GM12878 (cell line): ENCODE results near the gene CDKN2B-AS1. TPM values are rescaled to one million over a fixed set of nuclear protein-coding genes. Genes with fewer than 3 reads are reported as not detected.

Source experiments
- ATAC-seq: fragments of 200-7000 bp; cut with Tn5 transposase; 3 replicates; pipeline ENCODE4 v1.9.1; 2020; ENCODE audit warnings: mild to moderate bottlenecking, moderate library complexity
- BruUV-seq: library from RNA; stranded (reverse); fragments of 400-500 nt; replicated peaks from 2 replicates; lab custom pipeline; 2021; lab: Mats Ljungman, UMichigan
- CTCF ChIA-PET: fragments of 300-600 bp; sonication (Branson Sonifier 250); formaldehyde crosslinking; extraction: SDS; loops from one replicate; lab custom pipeline; 2021; ENCODE audit warnings: inconsistent platforms; lab: Yijun Ruan, JAX
- POLR2A ChIA-PET: fragments of 350-600 bp; formaldehyde crosslinking; extraction: SDS; loops from one replicate; lab custom pipeline; 2021; ENCODE audit warnings: inconsistent platforms; lab: Charles Lee
- RAD21 ChIA-PET: fragments of 300-600 bp; sonication (Branson Sonifier 250); formaldehyde crosslinking; loops from one replicate; lab custom pipeline; 2023; ENCODE audit warnings: antibody characterized with exemption; ENCODE audit not compliant: unreplicated experiment; lab: Charles Lee
- SMC1A ChIA-PET: fragments of 300-600 bp; sonication (Branson Sonifier 250); formaldehyde crosslinking; loops from one replicate; lab custom pipeline; 2023; ENCODE audit not compliant: unreplicated experiment, uncharacterized antibody; lab: Charles Lee
- DNase-seq: peaks from one replicate; pipeline ENCODE4 v3.0.0-alpha.2; 2011; ENCODE audit warnings: low read depth, low spot score
- FAIRE-seq: peaks from 3 replicates; lab custom pipeline; 2011; peaks lifted over from hg19 to GRCh38; lab: Jason Lieb, UNC
- H2AFZ ChIP-seq: 2 replicates; pipeline ENCODE4 v1.6.0; 2011; ENCODE audit warnings: low read depth, low read length, control low read depth; ENCODE audit not compliant: control insufficient read depth
- H3K27ac ChIP-seq: 2 replicates; pipeline ENCODE4 v1.5.1; 2011; ENCODE audit warnings: control low read depth; ENCODE audit not compliant: control insufficient read depth, insufficient read depth
- H3K27me3 ChIP-seq, 2 experiments: replicated peaks in 1 of 2; 2 replicates each; pipeline versions ENCODE4 v1.6.0 to v1.6.1; 2011; ENCODE audit warnings: low read length in 1 of 2; ENCODE audit not compliant: control insufficient read depth in 2 of 2, insufficient read depth in 2 of 2
- H3K36me3 ChIP-seq, 2 experiments: 2 replicates each; pipeline ENCODE4 v1.5.1; 2011; ENCODE audit warnings: low read length in 1 of 2; ENCODE audit not compliant: control insufficient read depth in 2 of 2, insufficient read depth in 2 of 2
- H3K4me1 ChIP-seq: 2 replicates; pipeline ENCODE4 v1.6.1; 2011; ENCODE audit warnings: mild to moderate bottlenecking, low read length, moderate library complexity, mixed read lengths; ENCODE audit not compliant: control insufficient read depth, insufficient read depth
- H3K4me2 ChIP-seq: 2 replicates; pipeline ENCODE4 v1.6.0; 2011; ENCODE audit warnings: control low read depth; ENCODE audit not compliant: control insufficient read depth, insufficient read depth
- H3K4me3 ChIP-seq: fragments of 200-600 bp; sonication (generic); 2 replicates; pipeline ENCODE4 v1.5.1; 2016
- H3K79me2 ChIP-seq: 2 replicates; pipeline ENCODE4 v1.6.0; 2011; ENCODE audit warnings: low read length; ENCODE audit not compliant: control insufficient read depth, insufficient read depth
- H3K9ac ChIP-seq: 2 replicates; pipeline ENCODE4 v1.8.0; 2011; ENCODE audit warnings: low read length, control low read depth, mixed read lengths; ENCODE audit not compliant: control insufficient read depth, insufficient read depth
- H3K9me3 ChIP-seq: replicated peaks from 3 replicates; pipeline ENCODE4 v1.5.1; 2011; ENCODE audit warnings: mild to moderate bottlenecking, low read length; ENCODE audit not compliant: control insufficient read depth, insufficient read depth
- H4K20me1 ChIP-seq: 2 replicates; pipeline ENCODE4 v1.6.0; 2011; ENCODE audit not compliant: control insufficient read depth, insufficient read depth
- ATF2 ChIP-seq: IDR thresholded peaks from 2 replicates; pipeline ENCODE4 v1.6.1; 2012; ENCODE audit warnings: low read length, inconsistent platforms
- BACH1 ChIP-seq: fragments of 450-650 bp; IDR thresholded peaks from 2 replicates; pipeline ENCODE4 v1.6.1; 2017; ENCODE audit warnings: mild to moderate bottlenecking, borderline replicate concordance
- BCL11A ChIP-seq: IDR thresholded peaks from 2 replicates; pipeline ENCODE4 v1.6.1; 2011; ENCODE audit warnings: low read depth, low read length
- BMI1 ChIP-seq: fragments of 450-650 bp; IDR thresholded peaks from 2 replicates; pipeline ENCODE4 v1.6.1; 2016; ENCODE audit warnings: mild to moderate bottlenecking, moderate library complexity, borderline replicate concordance
- BRCA1 ChIP-seq: IDR thresholded peaks from 2 replicates; pipeline ENCODE4 v1.6.1; 2011; ENCODE audit warnings: low read depth, low read length, improper control_type of control experiment
- CBX5 ChIP-seq: sonication (generic); IDR thresholded peaks from 2 replicates; pipeline ENCODE4 v1.6.1; 2016; ENCODE audit warnings: low read depth, moderate library complexity, mild to moderate bottlenecking, inconsistent platforms
- CREM ChIP-seq: IDR thresholded peaks from 2 replicates; pipeline ENCODE4 v1.6.1; 2014; ENCODE audit warnings: antibody characterized with exemption, low read depth
- E2F4 ChIP-seq: IDR thresholded peaks from 2 replicates; pipeline ENCODE4 v1.6.1; 2012; ENCODE audit warnings: low read depth, low read length, improper control_type of control experiment
- GATAD2B ChIP-seq: fragments of 450-650 bp; conservative IDR thresholded peaks from 2 replicates; pipeline ENCODE4 v1.6.1; 2017; ENCODE audit warnings: low read depth, mild to moderate bottlenecking, moderate library complexity
- HCFC1 ChIP-seq: fragments of 150-350 bp; IDR thresholded peaks from 2 replicates; pipeline ENCODE4 v1.6.1; 2014; ENCODE audit warnings: low read length
- IKZF2 ChIP-seq, 2 experiments: fragments of 450-650 bp; IDR thresholded peaks; 2 replicates each; pipeline ENCODE4 v1.6.1; 2017; ENCODE audit warnings: mild to moderate bottlenecking in 2 of 2, moderate library complexity in 2 of 2
- KDM1A ChIP-seq: fragments of 200-600 bp; sonication (generic); IDR thresholded peaks from 2 replicates; pipeline ENCODE4 v1.6.1; 2016; ENCODE audit warnings: borderline replicate concordance
- NFYB ChIP-seq: IDR thresholded peaks from 2 replicates; pipeline ENCODE4 v1.6.1; 2011; ENCODE audit warnings: low read depth, mild to moderate bottlenecking, low read length, improper control_type of control experiment, moderate library complexity; ENCODE audit not compliant: insufficient read depth
- PKNOX1 ChIP-seq: fragments of 450-650 bp; IDR thresholded peaks from 2 replicates; pipeline ENCODE4 v1.6.1; 2016; ENCODE audit warnings: mild to moderate bottlenecking
- RB1 ChIP-seq: fragments of 450-650 bp; formaldehyde crosslinking; IDR thresholded peaks from 2 replicates; pipeline ENCODE4 v1.6.1; 2017; ENCODE audit warnings: mild to moderate bottlenecking, borderline replicate concordance
- RUNX3 ChIP-seq: IDR thresholded peaks from 2 replicates; pipeline ENCODE4 v1.6.1; 2012; ENCODE audit warnings: low read length, inconsistent platforms
- SMC3 ChIP-seq: IDR thresholded peaks from 2 replicates; pipeline ENCODE4 v1.6.1; 2011; ENCODE audit warnings: low read length, improper control_type of control experiment, borderline replicate concordance
- SUPT20H ChIP-seq: IDR thresholded peaks from 2 replicates; pipeline ENCODE4 v1.6.1; 2011; ENCODE audit warnings: low read depth, mild to moderate bottlenecking, low read length, moderate library complexity, borderline replicate concordance; ENCODE audit not compliant: control insufficient read depth
- TCF7 ChIP-seq: IDR thresholded peaks from 2 replicates; pipeline ENCODE4 v1.6.1; 2014; ENCODE audit warnings: antibody characterized with exemption, borderline replicate concordance
- USF1 ChIP-seq: IDR thresholded peaks from 2 replicates; pipeline ENCODE4 v1.6.1; 2011; ENCODE audit warnings: borderline replicate concordance, low read depth, mild to moderate bottlenecking, moderate library complexity, mixed read lengths, low read length; ENCODE audit not compliant: insufficient read depth; ENCODE audit errors: extremely low read length
- ZZZ3 ChIP-seq: IDR thresholded peaks from 2 replicates; pipeline ENCODE4 v1.6.1; 2011; ENCODE audit warnings: low read depth; ENCODE audit not compliant: control insufficient read depth, insufficient read length
- WGBS: methylation state at CpG from one replicate; pipeline ENCODE4 v1.1.6; 2016; ENCODE audit warnings: low lambda C conversion rate; ENCODE audit not compliant: insufficient replicate concordance, insufficient coverage; ENCODE audit errors: missing lambda C conversion rate; 5-methylcytosine and 5-hydroxymethylcytosine counted together
- in situ Hi-C: fragments of 300-500 bp; cut with MboI; formaldehyde crosslinking; loops from 9 replicates; pipeline ENCODE4 v1.14.3; 2018; ENCODE audit warnings: mixed read lengths
- intact Hi-C: fragments of 100-400 bp; cut with micrococcal nuclease; formaldehyde crosslinking; loops from one replicate; pipeline ENCODE4 v1.14.2; 2022; ENCODE audit not compliant: unreplicated experiment
- polyA plus RNA-seq, 11 experiments: library from polyadenylated mRNA; depleted of rRNA in 4 of 11; unstranded in 6 of 11; stranded (reverse) in 5 of 11; fragments of >200 nt; fragmentation: Nextera tagmentation in 4 of 11; fragmentation: Illumina TruSeq in 1 of 11; extraction: Ambion mirVana in 4 of 11; extraction: Trizol in 1 of 11; gene quantifications; 1 replicate in 1 of 11; 2 replicates in 10 of 11; pipeline versions ENCODE4 v1.2.1 to v1.2.3, GENCODE V29; 2011 to 2016; ENCODE audit warnings: inconsistent platforms in 2 of 11, missing spikeins in 2 of 11, low read depth in 1 of 11
- total RNA-seq, 4 experiments: library from RNA; depleted of rRNA in 3 of 4; stranded (reverse); fragments of >200 nt in 3 of 4; fragmentation: Illumina TruSeq in 1 of 4; extraction: Trizol in 1 of 4; gene quantifications; 2 replicates each; pipeline versions ENCODE4 v1.2.1 to v1.2.3, GENCODE V29; 2013 to 2021

CDKN2B-AS1 gene
- total and polyA plus RNA-seq, 10 of the 15 experiments (the other 5 are each of a cell fraction or from before 2014, with no cell fraction given) = 0.22 to 2.2 (median 1.0) TPM; not detected in 1

- TF ChIP-seq ZZZ3 (no peak), SUPT20H (no peak), NFYB (no peak), USF1 (no peak), BACH1 (no peak), BMI1 (no peak), CREM (no peak), BRCA1 (no peak), ATF2 (no peak)
Measured at GRCh38 chr9:22078081-22078480, 83.5 kb downstream of the CDKN2B-AS1 start (continued).

- peak; percentile 40 for DNase-seq
- peak; percentile 85 for FAIRE-seq
- 0% methylated on average over 4 of the region's 4 CpGs for WGBS
- Histone ChIP-seq H3K4me1 (no peaks in the 10 kb centered on the region), H3K27ac (no peak overlapping the region), H3K9ac (no peak overlapping the region), H3K27me3 (no peaks in the 10 kb centered on the region), H3K4me3 (no peak overlapping the region), H2AFZ (no peak overlapping the region), H3K79me2 (no peaks in the 10 kb centered on the region), H3K4me2 (peak overlapping the region; percentile 35; the same call in 1 of the 2 replicates), H4K20me1 (no peaks in the 10 kb centered on the region), H3K36me3 (no peaks in the 10 kb centered on the region), H3K9me3 (no peaks in the 10 kb centered on the region)
- ChIA-PET CTCF (interaction anchor here (1.5 kb wide), 1 partner anchor 39 kb away, joined by 5 read pairs; no protein-coding TSS in a partner anchor), SMC1A (interaction anchor here (1.1 to 1.7 kb wide), 3 partner anchors 8 to 159 kb away, joined by 3 to 5 read pairs (median 3); no protein-coding TSS in a partner anchor), POLR2A (no interaction called here), RAD21 (no interaction called here)
- BruUV-seq = no TSS peak
- peak; percentile 95 for ATAC-seq
- intact Hi-C loops = no loop called here
- in situ Hi-C loops = no loop called here
- TF ChIP-seq E2F4 = no peak
- no peak for TF ChIP-seq RB1
- no peak for TF ChIP-seq KDM1A
- TF ChIP-seq CBX5 = 0 out of 2 replicates have a peak, but pooled peaks have one; percentile 53
- peak; percentile 48 to 70 for TF ChIP-seq IKZF2 (IDR thresholded peaks at IDR 0.05)
- peak; percentile 55; the same call in 1 of the 2 replicates for TF ChIP-seq BCL11A
- TF ChIP-seq SMC3 = no peak
- 0 out of 2 replicates have a peak, but pooled peaks have one; percentile 46 for TF ChIP-seq GATAD2B
- peak; percentile 98 for TF ChIP-seq TCF7
- TF ChIP-seq PKNOX1 = peak; percentile 69
- TF ChIP-seq HCFC1 = no peak
- TF ChIP-seq RUNX3 = peak; percentile 99
Measured at GRCh38 chr9:22079873-22080341, 85.3 kb downstream of the CDKN2B-AS1 start.
